Uterus (tissue), 4 donors: ENCODE data around the gene FAM167B. TPM values are rescaled to one million over a fixed set of nuclear protein-coding genes. Genes with fewer than 3 reads are reported as not detected.

ENCODE experiments used
- DNase-seq, 2 donors: peaks; one replicate each; pipeline ENCODE4 v3.0.0-alpha.2; 2019 to 2020
- H3K27ac ChIP-seq, 2 donors: fragments of 200-600 bp; sonication (generic); 1 replicate in 1 of 2; 2 replicates in 1 of 2; pipeline ENCODE4 v1.5.1; 2016 to 2018
- H3K27me3 ChIP-seq, 2 donors: fragments of 200-600 bp; sonication (generic); one replicate each; pipeline ENCODE4 v1.5.1; 2018 to 2019; ENCODE audit warnings: control low read depth in 1 of 2
- H3K36me3 ChIP-seq, 2 donors: fragments of 200-600 bp; sonication (generic); one replicate each; pipeline ENCODE4 v1.5.1; 2019; ENCODE audit warnings: control low read depth in 1 of 2
- H3K4me1 ChIP-seq, 2 donors: fragments of 200-600 bp; sonication (generic); one replicate each; pipeline ENCODE4 v1.5.1; 2018 to 2019; ENCODE audit warnings: control low read depth in 1 of 2
- H3K4me3 ChIP-seq, 2 donors: fragments of 200-600 bp; sonication (generic); 1 replicate in 1 of 2; 2 replicates in 1 of 2; pipeline ENCODE4 v1.5.1; 2018 to 2019; ENCODE audit warnings: mild to moderate bottlenecking in 1 of 2
- H3K9me3 ChIP-seq, 2 donors: fragments of 200-600 bp; sonication (generic); one replicate each; pipeline ENCODE4 v1.5.1; 2019; ENCODE audit warnings: control low read depth in 1 of 2
- CTCF ChIP-seq, 4 experiments: fragments of 200-600 bp in 2 of 4; fragments of 450-650 bp in 2 of 4; sonication (generic) in 2 of 4; IDR thresholded peaks; one replicate each; pipeline ENCODE4 v1.5.1; 2016 to 2019; ENCODE audit warnings: antibody characterized with exemption in 4 of 4, mild to moderate bottlenecking in 2 of 4, moderate library complexity in 1 of 4
- POLR2A ChIP-seq, 2 donors: fragments of 450-650 bp; IDR thresholded peaks; one replicate each; pipeline ENCODE4 v1.6.1; 2016; ENCODE audit warnings: antibody characterized with exemption in 2 of 2, mild to moderate bottlenecking in 1 of 2, moderate library complexity in 1 of 2
- intact Hi-C: fragments of 100-400 bp; cut with DNase I; formaldehyde crosslinking; loops from one replicate; pipeline ENCODE4 v1.15.1; 2023; ENCODE audit warnings: low total_unique reads
- total RNA-seq, 4 donors: library from RNA; depleted of rRNA in 3 of 4; stranded (reverse); fragments of >200 nt in 3 of 4; gene quantifications; one replicate each; pipeline versions ENCODE4 v1.1.0 to v1.2.4, GENCODE V29; 2014 to 2023
- donor health status: DM: yes; HTN: yes; CAD: no.

The FAM167B gene
- total RNA-seq, 4 donors from 2014 or later = 1.2 to 29.0 (median 13.1) TPM; not detected in 1

GRCh38 chr1:32220746-32221580 is 26.1 kb upstream of the FAM167B start:
- H3K4me1 ChIP-seq = peaks cover 4 to 18% of the 10 kb centered on the region in 2 donors
- no peak for TF ChIP-seq POLR2A (IDR thresholded peaks at IDR 0.05)
- no peak for TF ChIP-seq CTCF (IDR thresholded peaks at IDR 0.05)
- intact Hi-C loops = no loop called here

GRCh38 chr1:32221581-32221979 is 25.4 kb upstream of the FAM167B start:
- H3K36me3 ChIP-seq = no peaks in the 10 kb centered on the region
- no peak for DNase-seq
- intact Hi-C loops = no loop called here

More at GRCh38 chr1:32220746-32221580, 26.1 kb upstream of the FAM167B start:
- no peaks in the 10 kb centered on the region for H3K9me3 ChIP-seq
- peak overlapping the region; percentile 10 to 89 for H3K27ac ChIP-seq
- no peak for DNase-seq
- no peaks in the 10 kb centered on the region for H3K36me3 ChIP-seq
- peak overlapping the region; percentile 81 to 100 for H3K4me3 ChIP-seq
- H3K27me3 ChIP-seq = no peaks in the 10 kb centered on the region

GRCh38 chr1:32221980-32222755 is 24.9 kb upstream of the FAM167B start, which contains the start of the genes EIF3I and TMEM234:
Gene EIF3I (plus strand): TSS chr1:32222407. CDS start chr1:32222442, 35 bp downstream.
Gene TMEM234 (minus strand): TSS chr1:32222353. CDS start chr1:32222322, 31 bp downstream.
- no peaks in the 10 kb centered on the region for H3K36me3 ChIP-seq
- H3K9me3 ChIP-seq = no peaks in the 10 kb centered on the region
- H3K27ac ChIP-seq = peak within 1 kb of the TSS; percentile 89 to 98
- H3K4me1 ChIP-seq = peaks cover 4 to 18% of the 10 kb centered on the region in 2 donors
- H3K4me3 ChIP-seq = peak within 1 kb of the TSS; percentile 81 to 100
- intact Hi-C loops = no loop called here
- TF ChIP-seq POLR2A (IDR thresholded peaks at IDR 0.05) = peak; percentile 41 to 79
- no peak for TF ChIP-seq CTCF (IDR thresholded peaks at IDR 0.05)
- DNase-seq = peak; percentile 92 to 95
- H3K27me3 ChIP-seq = no peaks in the 10 kb centered on the region

More at GRCh38 chr1:32221581-32221979, 25.4 kb upstream of the FAM167B start:
- TF ChIP-seq POLR2A (IDR thresholded peaks at IDR 0.05) (no peak), CTCF (IDR thresholded peaks at IDR 0.05) (no peak)
- Histone ChIP-seq H3K27me3 (no peaks in the 10 kb centered on the region), H3K4me1 (peaks cover 4 to 18% of the 10 kb centered on the region in 2 donors), H3K27ac (peak overlapping the region; percentile 89 to 98), H3K4me3 (peak overlapping the region; percentile 81 to 100), H3K9me3 (no peaks in the 10 kb centered on the region)

GRCh38 chr1:32223683-32224082 is 23.3 kb upstream of the FAM167B start:
- Histone ChIP-seq H3K4me1 (peaks cover 4 to 18% of the 10 kb centered on the region in 2 donors), H3K36me3 (no peaks in the 10 kb centered on the region), H3K9me3 (no peaks in the 10 kb centered on the region), H3K4me3 (no peak overlapping the region), H3K27ac (peak overlapping the region; percentile 89 to 98), H3K27me3 (no peaks in the 10 kb centered on the region)
- intact Hi-C loops = no loop called here
- TF ChIP-seq CTCF (IDR thresholded peaks at IDR 0.05) = no peak
- no peak for TF ChIP-seq POLR2A (IDR thresholded peaks at IDR 0.05)
- no peak for DNase-seq
